NCI-H345 (cell line): ENCODE data around the gene THSD1.
"Not testable (repeated sequence)": the region's sequence is repeated elsewhere in the genome, so short reads cannot be mapped to it uniquely, and the experiment has no call there.

ENCODE experiments used
- DNase-seq: peaks from one replicate; lab custom pipeline; 2025; lab: John Stamatoyannopoulos, UW

The THSD1 gene

DNA sequence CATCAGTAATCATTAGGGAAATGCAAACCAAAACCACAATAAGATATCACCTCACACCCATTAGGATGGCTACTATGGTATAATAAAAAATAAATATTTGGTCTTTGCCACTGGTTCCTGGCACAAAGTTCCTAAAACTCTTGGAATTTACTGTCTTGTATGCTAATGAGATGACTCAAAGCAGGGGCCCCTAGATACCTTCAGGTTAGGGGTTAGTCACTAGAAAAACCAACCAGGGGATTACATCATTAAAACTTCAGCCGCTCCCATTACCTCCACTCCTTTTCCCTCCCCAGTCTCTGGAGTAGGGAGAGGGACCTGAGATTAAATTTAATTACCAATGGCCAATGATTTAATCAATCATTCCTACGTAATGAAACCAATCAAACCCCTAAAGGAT, 49.6 kb downstream of the THSD1 start:
- no peak for DNase-seq

DNA sequence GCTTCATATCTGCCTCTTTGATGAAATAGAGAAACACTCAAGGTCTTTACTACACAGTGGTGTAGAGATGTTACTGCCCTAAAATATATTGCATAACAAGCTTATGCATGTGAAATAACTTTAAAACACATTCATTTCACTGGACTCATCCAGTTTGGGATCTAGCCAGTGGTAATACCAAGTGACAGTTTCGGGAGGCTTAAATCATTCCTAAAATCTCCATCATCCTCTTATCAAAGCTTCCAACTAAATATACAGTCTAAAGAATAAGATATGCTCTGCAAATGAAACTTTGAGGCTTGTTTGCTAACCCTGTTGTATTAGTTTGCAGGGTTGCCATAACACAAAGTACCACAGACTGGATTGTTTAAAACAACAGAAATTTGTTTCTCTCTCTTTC, 52.8 kb downstream of the THSD1 start:
- DNase-seq: no peak

DNA sequence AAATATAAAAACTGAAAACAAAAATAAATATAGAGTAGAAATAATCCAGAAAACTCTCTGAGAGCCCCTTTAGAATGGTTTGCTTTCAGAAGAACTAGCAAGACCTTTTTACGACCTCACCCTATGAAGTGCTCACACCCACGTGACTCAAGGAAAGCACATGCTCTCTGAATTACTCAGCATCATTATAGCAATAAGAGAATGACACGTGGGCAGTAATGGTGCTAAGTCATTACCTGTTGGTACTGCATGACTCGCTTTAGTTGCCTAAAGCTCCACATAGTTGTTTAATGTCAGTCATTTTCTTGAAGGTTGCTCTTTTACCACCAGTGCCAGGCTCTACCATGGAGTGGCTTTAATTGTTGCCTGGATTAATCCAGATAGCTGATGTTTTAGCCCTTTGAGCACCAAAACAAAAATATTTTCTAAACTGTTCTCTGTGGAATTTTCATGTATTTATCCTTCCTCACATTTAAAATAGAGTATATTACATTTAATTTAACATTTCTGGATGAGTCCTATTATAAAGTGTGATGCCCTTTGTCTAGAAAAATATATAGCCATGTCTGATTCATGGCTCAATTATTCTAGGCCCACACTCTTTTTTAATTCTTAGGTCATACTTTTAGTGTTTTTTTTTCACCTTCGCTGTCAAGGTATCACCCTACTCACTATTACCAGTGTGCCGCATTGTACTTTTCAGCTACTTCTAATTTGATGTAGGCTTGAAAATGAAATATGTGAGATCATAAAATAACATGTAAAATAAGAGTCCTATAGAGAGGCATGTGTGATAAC, 56.8 kb downstream of the THSD1 start:
- no peak for DNase-seq

DNA sequence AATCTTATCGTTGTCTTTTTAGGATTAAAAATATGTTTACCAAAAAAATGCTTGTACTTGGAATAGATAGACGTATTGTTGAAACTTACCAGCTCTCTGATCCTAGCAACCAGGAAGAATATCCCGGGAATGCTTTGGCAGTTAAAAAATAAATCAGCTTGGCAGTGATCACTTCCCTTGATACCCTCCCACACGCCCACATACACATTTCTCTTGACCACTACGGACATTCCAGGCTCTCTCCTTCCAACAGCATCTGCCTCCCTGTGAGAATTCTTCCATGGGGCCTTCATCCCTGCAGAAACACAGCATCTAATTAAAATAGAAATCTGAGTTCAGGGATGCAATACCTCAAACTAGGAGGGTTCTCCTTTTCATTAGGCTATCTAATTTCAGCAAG, 57.9 kb downstream of the THSD1 start:
- DNase-seq: no peak

DNA sequence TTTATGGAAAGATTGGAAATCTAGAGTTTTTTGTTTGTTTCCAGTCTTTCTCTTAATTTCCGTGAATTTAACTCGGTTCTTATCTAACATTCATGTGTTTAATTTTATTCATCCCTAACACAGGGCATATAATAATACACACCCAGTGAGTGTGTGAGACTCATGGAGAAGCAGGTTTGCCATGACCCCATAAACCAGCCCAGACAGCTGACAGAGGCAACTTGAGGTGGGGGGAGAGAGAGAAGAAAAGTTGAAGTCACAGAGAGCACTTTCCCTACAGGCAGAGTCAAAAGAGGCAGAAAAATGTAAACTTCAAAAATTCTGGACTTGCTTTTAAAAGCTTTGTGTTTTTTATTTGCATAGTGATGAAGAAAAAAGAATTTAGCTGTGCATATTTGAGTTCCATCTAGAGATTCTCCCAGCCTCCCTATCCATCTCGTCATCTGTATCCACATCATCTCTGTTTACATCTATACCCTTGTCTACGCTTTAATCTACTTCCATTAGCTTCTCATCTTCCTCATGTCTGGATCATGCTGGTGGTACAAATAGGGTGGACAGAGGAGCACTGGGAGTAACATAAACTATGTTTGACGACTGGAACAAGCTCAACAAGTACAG, 60.2 kb downstream of the THSD1 start:
- no peak for DNase-seq

GRCh38 chr13:52345048-52345447, 60.9 kb downstream of the THSD1 start:
- no peak for DNase-seq

GRCh38 chr13:52344108-52344507, 61.9 kb downstream of the THSD1 start:
- no peak for DNase-seq

DNA sequence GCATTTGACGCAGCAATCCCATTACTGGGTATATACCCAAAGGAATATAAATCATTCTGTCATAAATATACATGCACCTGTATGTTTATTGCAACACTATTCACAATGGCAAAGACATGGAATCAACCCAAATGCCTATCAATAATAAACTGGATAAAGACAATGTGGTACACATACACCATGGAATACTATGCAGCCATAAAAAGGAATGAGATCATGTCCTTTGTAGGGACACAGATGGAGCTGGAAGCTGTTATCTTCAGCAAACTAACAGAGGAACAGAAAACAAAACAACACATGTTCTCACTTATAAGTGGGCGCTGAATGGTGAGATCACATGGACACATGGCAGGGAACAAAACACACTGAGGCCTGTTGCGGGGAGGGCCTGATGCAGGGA, 63.8 kb downstream of the THSD1 start:
- not testable (repeated sequence) for DNase-seq

DNA sequence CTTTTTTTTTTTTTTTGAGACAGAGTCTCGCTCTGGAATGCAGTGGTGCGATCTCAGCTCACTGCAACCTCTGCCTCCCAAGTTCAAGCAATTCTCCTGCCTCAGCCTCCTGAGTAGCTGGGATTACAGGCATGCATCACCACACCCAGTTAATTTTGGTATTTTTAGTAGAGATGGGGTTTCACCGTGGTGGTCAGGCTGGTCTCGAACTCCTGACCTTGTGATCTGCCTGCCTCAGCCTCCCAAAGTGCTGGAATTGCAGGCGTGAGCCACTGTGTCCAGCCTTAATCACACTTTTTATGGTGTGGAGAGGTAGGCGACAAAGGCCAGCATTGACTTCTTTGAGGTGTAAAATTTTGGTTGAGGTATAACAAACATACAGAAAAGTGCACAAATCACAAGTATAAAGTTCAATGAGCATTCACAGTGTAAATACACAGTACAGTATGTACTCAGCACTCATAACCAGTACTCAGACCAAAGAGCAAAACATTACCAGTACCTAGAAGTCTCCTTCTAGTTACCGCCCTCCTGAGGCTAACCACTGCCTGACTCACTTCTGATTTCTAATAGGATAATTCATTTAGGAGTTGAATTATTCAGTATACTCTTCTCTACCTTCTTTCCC, 68.0 kb downstream of the THSD1 start:
- not testable (repeated sequence) for DNase-seq

DNA sequence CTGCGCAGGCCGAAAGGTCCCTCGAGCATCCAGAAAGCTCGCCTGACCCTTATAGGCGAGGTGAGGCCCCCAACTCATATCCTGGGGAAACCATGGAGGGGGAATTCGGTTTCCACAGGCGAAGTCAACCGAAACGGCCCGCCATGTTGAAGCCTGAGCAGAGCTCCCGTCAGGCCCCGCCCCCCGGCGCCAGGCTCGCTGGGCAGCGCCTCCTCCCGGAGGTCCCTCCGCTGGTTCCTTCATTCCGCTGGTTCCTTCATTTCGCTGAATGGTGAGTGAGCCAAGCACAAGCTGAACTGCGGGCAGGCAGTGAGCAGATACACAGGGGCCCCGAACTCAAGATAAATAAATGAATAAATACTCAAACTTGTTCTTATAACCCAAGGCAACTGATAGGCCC, 71.9 kb downstream of the THSD1 start:
- not testable (repeated sequence) for DNase-seq

GRCh38 chr13:52331844-52332243, 74.1 kb downstream of the THSD1 start:
- DNase-seq: not testable (repeated sequence)
